ENCODE data around the gene LSM3.

DNA sequence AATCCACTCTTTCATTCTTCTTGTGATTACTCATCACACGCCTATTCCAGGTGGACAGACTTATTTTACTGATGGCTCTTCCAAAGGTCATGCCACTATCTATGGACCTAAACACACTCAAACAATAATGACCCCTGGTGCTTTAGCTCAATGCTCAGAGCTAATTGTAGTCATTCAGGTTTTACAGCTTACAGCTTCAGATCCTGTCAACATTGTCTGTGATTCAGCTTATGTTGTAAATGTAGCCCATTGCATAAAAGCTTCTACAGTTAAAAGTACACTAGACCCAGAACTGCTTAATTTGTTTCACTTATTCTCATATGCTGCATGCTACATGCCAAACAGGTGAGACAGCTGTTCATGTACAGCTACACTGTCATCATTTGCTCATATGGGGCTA is 49.2 kb downstream of the LSM3 start:
- no peak for TF ChIP-seq POLR2A (IDR thresholded peaks at IDR 0.05)
- TF ChIP-seq, protein P1, sequence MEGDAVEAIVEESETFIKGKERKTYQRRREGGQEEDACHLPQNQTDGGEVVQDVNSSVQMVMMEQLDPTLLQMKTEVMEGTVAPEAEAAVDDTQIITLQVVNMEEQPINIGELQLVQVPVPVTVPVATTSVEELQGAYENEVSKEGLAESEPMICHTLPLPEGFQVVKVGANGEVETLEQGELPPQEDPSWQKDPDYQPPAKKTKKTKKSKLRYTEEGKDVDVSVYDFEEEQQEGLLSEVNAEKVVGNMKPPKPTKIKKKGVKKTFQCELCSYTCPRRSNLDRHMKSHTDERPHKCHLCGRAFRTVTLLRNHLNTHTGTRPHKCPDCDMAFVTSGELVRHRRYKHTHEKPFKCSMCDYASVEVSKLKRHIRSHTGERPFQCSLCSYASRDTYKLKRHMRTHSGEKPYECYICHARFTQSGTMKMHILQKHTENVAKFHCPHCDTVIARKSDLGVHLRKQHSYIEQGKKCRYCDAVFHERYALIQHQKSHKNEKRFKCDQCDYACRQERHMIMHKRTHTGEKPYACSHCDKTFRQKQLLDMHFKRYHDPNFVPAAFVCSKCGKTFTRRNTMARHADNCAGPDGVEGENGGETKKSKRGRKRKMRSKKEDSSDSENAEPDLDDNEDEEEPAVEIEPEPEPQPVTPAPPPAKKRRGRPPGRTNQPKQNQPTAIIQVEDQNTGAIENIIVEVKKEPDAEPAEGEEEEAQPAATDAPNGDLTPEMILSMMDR (IDR thresholded peaks at IDR 0.05) = no peak
- TF ChIP-seq EP300 (IDR thresholded peaks at IDR 0.05) = no peak

Measured in sigmoid colon (tissue), 4 donors.